Neuron (in vitro differentiated cells): ENCODE data around the gene TAS2R50.

Source experiments
- H2AFZ ChIP-seq: one replicate; pipeline ENCODE4 v1.6.1; 2013; ENCODE audit warnings: low read depth, mild to moderate bottlenecking, inconsistent platforms, low read length, moderate library complexity
- H3K27me3 ChIP-seq: one replicate; pipeline ENCODE4 v1.6.1; 2013; ENCODE audit warnings: low read length; ENCODE audit not compliant: insufficient read depth
- H3K36me3 ChIP-seq: one replicate; pipeline ENCODE4 v1.6.1; 2013; ENCODE audit warnings: low read length; ENCODE audit not compliant: insufficient read depth
- H3K4me1 ChIP-seq: one replicate; pipeline ENCODE4 v1.6.1; 2013; ENCODE audit warnings: low read length; ENCODE audit not compliant: insufficient read depth
- H3K4me3 ChIP-seq: 2 replicates; pipeline ENCODE4 v1.5.1; 2013; ENCODE audit warnings: mild to moderate bottlenecking, low read length, moderate library complexity
- H3K9me3 ChIP-seq: one replicate; pipeline ENCODE4 v1.6.1; 2013; ENCODE audit warnings: low read length

Gene TAS2R50

GRCh38 chr12:10974965-10975364 is 11.7 kb downstream of the TAS2R50 start:
- no peaks in the 10 kb centered on the region for H3K36me3 ChIP-seq
- H3K27me3 ChIP-seq: no peaks in the 10 kb centered on the region

DNA sequence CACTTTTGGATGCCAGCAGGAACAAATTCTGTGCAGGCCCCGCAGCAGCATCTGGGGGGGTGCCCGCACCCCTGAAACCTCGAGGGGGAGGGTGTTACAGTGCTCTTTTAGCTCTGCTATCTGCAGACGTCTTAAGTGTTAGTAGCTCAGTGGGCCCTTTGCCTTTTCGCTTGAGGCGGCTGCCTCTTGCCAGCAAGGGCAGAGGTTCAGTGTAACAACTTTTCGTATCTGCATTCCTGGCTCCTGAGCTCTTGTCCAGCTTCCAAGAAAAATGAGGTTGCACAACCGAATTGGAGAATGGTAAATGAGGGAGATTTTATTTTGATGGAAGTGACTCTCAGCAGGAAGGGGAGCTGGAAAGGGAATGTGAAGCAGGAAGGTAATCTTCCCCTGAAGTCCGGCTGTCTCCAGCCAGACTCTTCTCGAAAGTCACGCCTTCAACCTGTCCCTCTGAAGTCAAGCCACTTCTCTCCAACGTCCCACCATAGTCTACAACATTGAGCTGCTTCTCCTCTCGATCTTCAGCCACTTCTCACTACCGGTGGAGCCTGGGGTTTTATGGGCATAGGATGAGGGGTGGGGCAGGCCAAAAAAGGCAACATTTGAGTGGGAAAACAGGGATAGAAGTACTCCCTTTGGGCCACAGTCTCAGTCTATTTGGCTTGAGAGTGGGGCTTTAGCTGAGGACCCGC is 17.8 kb downstream of the TAS2R50 start:
- no peaks in the 10 kb centered on the region for H3K4me1 ChIP-seq

More at GRCh38 chr12:10974965-10975364, 11.7 kb downstream of the TAS2R50 start:
- Histone ChIP-seq H3K4me1 (no peaks in the 10 kb centered on the region), H3K9me3 (peaks cover 2% of the 10 kb centered on the region), H3K4me3 (no peak overlapping the region), H2AFZ (no peak overlapping the region)

DNA sequence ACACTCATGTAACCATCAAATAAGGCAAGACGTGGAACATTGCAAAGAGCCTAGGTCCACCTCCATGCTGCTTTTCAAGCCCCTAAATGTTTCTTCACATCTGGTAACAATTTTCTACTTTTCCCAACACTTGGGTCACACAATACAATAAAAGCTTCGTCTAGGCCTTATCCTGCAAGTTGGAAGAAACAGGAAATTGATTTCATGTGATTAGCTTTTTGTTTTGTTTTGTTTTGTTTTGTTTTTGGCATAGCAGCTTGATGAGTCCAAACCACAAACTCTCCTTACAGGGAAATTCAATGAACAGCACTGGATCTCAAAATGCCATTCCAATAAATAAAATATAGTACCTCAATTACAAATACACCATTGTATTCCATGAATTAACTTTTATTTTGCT is 19.3 kb downstream of the TAS2R50 start:
- Histone ChIP-seq H3K27me3 (no peaks in the 10 kb centered on the region), H3K4me1 (no peaks in the 10 kb centered on the region), H3K36me3 (no peaks in the 10 kb centered on the region), H3K4me3 (no peak overlapping the region), H2AFZ (no peak overlapping the region), H3K9me3 (no peaks in the 10 kb centered on the region)

More for the DNA sequence above, 17.8 kb downstream of the TAS2R50 start:
- Histone ChIP-seq H2AFZ (no peak overlapping the region), H3K9me3 (no peaks in the 10 kb centered on the region), H3K36me3 (no peaks in the 10 kb centered on the region), H3K27me3 (no peaks in the 10 kb centered on the region), H3K4me3 (no peak overlapping the region)

DNA sequence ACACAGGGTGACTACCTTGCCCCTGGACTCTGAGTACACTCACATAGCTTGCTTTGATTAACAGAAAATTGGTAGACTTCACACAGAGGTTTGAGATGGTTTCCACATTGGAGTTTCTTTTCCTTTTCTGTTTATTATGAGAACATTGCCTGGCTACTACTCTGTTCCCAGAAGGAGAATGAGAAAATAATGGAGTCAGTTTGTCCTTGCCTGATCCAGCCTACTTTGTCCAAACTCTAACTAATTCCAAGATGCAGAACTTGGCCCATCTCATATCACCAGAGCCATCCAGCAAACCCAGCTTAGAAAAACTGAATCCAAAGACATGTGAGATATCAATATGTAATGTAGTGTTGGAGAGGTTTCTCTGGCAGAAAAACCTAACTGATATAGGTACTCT is 20.4 kb downstream of the TAS2R50 start:
- no peak overlapping the region for H2AFZ ChIP-seq
- H3K27me3 ChIP-seq: no peaks in the 10 kb centered on the region
- no peaks in the 10 kb centered on the region for H3K9me3 ChIP-seq
- no peak overlapping the region for H3K4me3 ChIP-seq
- peaks cover 3% of the 10 kb centered on the region for H3K36me3 ChIP-seq
- no peaks in the 10 kb centered on the region for H3K4me1 ChIP-seq

GRCh38 chr12:10965476-10965875 is 21.2 kb downstream of the TAS2R50 start:
- H3K4me1 ChIP-seq: no peaks in the 10 kb centered on the region
- no peaks in the 10 kb centered on the region for H3K27me3 ChIP-seq
- no peaks in the 10 kb centered on the region for H3K9me3 ChIP-seq
- no peak overlapping the region for H2AFZ ChIP-seq
- H3K4me3 ChIP-seq: no peak overlapping the region
- H3K36me3 ChIP-seq: peaks cover 3% of the 10 kb centered on the region

- no peak overlapping the region for H2AFZ ChIP-seq
- H3K4me1 ChIP-seq: no peaks in the 10 kb centered on the region
- H3K36me3 ChIP-seq: peaks cover 3% of the 10 kb centered on the region
- H3K9me3 ChIP-seq: peaks cover 2% of the 10 kb centered on the region
- no peak overlapping the region for H3K4me3 ChIP-seq
- H3K27me3 ChIP-seq: no peaks in the 10 kb centered on the region
These were observed 26.5 kb downstream of the TAS2R50 start for GRCh38 chr12:10960211-10960610.

- Histone ChIP-seq H3K36me3 (peaks cover 3% of the 10 kb centered on the region), H2AFZ (no peak overlapping the region), H3K4me1 (no peaks in the 10 kb centered on the region), H3K9me3 (peaks cover 2% of the 10 kb centered on the region), H3K4me3 (no peak overlapping the region), H3K27me3 (no peaks in the 10 kb centered on the region)
These were observed 26.9 kb downstream of the TAS2R50 start for GRCh38 chr12:10959804-10960203.

DNA sequence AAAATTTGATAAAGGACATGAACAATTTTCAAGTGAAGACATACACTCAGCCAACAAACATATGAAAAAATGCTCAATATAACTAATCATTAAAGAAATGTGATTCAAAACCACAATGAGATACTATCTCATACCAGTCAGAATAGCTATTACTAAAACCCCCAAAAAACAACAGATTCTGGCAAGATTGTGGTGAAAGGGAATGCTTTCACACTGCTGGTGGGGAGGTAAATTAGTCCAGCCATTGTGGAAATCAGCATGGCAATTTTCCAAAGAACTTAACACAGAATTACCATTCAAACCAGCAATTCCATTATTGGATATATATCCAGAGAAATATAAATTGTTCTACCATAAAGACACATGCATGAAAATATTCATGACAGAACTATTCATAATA is 29.0 kb downstream of the TAS2R50 start:
- H3K4me1 ChIP-seq: no peaks in the 10 kb centered on the region

DNA sequence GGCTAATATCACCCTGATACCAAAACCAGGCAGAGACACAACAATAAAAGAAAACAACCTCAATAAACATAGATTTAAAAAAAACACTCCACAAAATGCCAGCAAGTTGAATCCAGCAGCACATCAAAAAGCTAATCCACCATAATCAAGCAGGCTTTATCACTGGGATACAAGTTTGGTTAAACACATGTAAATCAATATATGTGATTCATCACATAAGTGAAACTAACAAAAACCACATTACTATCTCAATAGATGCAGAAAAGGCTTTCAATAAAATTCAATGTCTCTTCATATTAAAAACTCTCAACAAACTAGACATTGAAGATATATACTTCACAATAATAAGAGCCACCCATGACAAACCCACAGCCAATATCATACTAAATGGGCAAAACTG is 30.6 kb downstream of the TAS2R50 start:
- H3K4me3 ChIP-seq: no peak overlapping the region
- peaks cover 2% of the 10 kb centered on the region for H3K36me3 ChIP-seq
- no peak overlapping the region for H2AFZ ChIP-seq

More for the DNA sequence above, 29.0 kb downstream of the TAS2R50 start:
- Histone ChIP-seq H2AFZ (no peak overlapping the region), H3K4me3 (no peak overlapping the region), H3K9me3 (peaks cover 2% of the 10 kb centered on the region), H3K27me3 (no peaks in the 10 kb centered on the region), H3K36me3 (peaks cover 5% of the 10 kb centered on the region)

GRCh38 chr12:10952645-10953044 is 34.1 kb downstream of the TAS2R50 start:
- Histone ChIP-seq H3K36me3 (peaks cover 2% of the 10 kb centered on the region), H3K9me3 (peaks cover 11% of the 10 kb centered on the region), H3K4me3 (no peak overlapping the region), H3K4me1 (no peaks in the 10 kb centered on the region), H3K27me3 (no peaks in the 10 kb centered on the region), H2AFZ (no peak overlapping the region)

More for the DNA sequence above, 30.6 kb downstream of the TAS2R50 start:
- Histone ChIP-seq H3K27me3 (no peaks in the 10 kb centered on the region), H3K4me1 (no peaks in the 10 kb centered on the region), H3K9me3 (peaks cover 2% of the 10 kb centered on the region)

DNA sequence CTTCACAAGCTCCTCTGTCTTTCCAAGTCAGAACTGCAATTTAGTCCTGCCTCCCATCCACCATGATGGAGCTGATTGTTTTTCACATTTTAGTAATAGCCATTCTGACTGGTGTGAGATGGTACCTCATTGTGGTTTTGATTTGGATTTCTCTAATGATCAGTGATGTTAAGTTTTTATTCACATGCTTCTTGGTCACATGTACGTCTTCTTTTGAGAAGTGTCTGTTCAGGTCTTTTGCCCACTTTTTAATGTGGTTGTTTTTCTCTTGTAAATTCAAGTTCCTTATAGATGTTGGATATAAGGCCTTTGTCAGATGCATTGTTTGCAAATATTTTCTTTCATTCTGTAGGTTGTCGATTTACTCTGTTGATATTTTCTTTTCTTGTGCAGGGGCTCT is 43.5 kb downstream of the TAS2R50 start:
- H3K9me3 ChIP-seq: peaks cover 5% of the 10 kb centered on the region
- H2AFZ ChIP-seq: no peak overlapping the region
- H3K4me1 ChIP-seq: no peaks in the 10 kb centered on the region
- no peak overlapping the region for H3K4me3 ChIP-seq
- H3K27me3 ChIP-seq: no peaks in the 10 kb centered on the region
- no peaks in the 10 kb centered on the region for H3K36me3 ChIP-seq

- no peaks in the 10 kb centered on the region for H3K36me3 ChIP-seq
- no peak overlapping the region for H3K4me3 ChIP-seq
- no peak overlapping the region for H2AFZ ChIP-seq
- H3K9me3 ChIP-seq: peaks cover 2% of the 10 kb centered on the region
- H3K27me3 ChIP-seq: no peaks in the 10 kb centered on the region
- H3K4me1 ChIP-seq: no peaks in the 10 kb centered on the region
These were observed 44.6 kb downstream of the TAS2R50 start for GRCh38 chr12:10941916-10942607.

DNA sequence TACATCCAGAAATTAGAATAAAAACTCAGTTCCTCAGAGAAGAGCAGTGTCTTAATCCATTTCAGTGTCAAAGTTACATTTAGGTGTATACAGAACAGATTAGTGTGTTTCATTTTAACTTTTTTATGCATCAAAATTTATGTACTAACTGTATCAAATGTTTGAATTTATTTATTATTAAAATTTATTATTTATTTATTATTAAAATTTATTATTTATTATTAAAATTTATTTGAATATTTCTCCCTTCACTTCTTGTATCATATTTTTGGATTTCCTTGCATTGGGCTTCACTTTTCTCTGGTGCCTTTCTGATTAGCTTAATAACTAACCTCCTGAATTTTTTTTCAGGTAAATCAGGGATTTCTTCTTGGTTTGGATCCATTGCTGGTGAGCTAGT is 45.3 kb downstream of the TAS2R50 start:
- Histone ChIP-seq H2AFZ (no peak overlapping the region), H3K36me3 (no peaks in the 10 kb centered on the region), H3K4me1 (no peaks in the 10 kb centered on the region), H3K4me3 (no peak overlapping the region), H3K27me3 (no peaks in the 10 kb centered on the region), H3K9me3 (no peaks in the 10 kb centered on the region)
